Activated naive CD4-positive, alpha-beta T cell treated with anti-CD3 and anti-CD28 coated beads, Interleukin-2, amount 10 ng/mL, durations not matched to agents 7 days and 5 days (primary cell): ENCODE results near the gene ADGRL3.

Experiments used
- CTCF ChIA-PET: fragments of 350-600 bp; sonication (Branson Sonifier 250); formaldehyde crosslinking; loops from one replicate; lab custom pipeline; 2021; ENCODE audit warnings: antibody characterized with exemption; lab: Charles Lee
- DNase-seq: peaks from one replicate; pipeline ENCODE4 v3.0.0-alpha.2; 2020
- H3K27ac Mint-ChIP-seq: one replicate; pipeline ENCODE4 v1.8.0; 2021; ENCODE audit warnings: mild to moderate bottlenecking, moderate library complexity, mixed read lengths
- H3K27me3 Mint-ChIP-seq: one replicate; pipeline ENCODE4 v1.8.0; 2021; ENCODE audit warnings: mild to moderate bottlenecking, mixed read lengths
- H3K36me3 Mint-ChIP-seq: one replicate; pipeline ENCODE4 v1.8.0; 2021; ENCODE audit warnings: mixed read lengths
- H3K4me1 Mint-ChIP-seq: one replicate; pipeline ENCODE4 v1.8.0; 2021; ENCODE audit warnings: mixed read lengths
- H3K4me3 Mint-ChIP-seq: one replicate; pipeline ENCODE4 v1.8.0; 2021; ENCODE audit warnings: mild to moderate bottlenecking, moderate library complexity, mixed read lengths
- H3K9me3 Mint-ChIP-seq: one replicate; pipeline ENCODE4 v1.8.0; 2021; ENCODE audit warnings: mixed read lengths

Gene ADGRL3

GRCh38 chr4:61511716-61512488 lies 311.8 kb downstream of the ADGRL3 start:
- Mint-ChIP-seq H3K4me1 (no peaks in the 10 kb centered on the region), H3K9me3 (peaks cover 13% of the 10 kb centered on the region), H3K27me3 (no peaks in the 10 kb centered on the region), H3K36me3 (no peaks in the 10 kb centered on the region), H3K4me3 (no peak overlapping the region), H3K27ac (no peak overlapping the region)
- CTCF ChIA-PET: no interaction called here
- no peak for DNase-seq

- no peak overlapping the region for H3K27ac Mint-ChIP-seq
- H3K9me3 Mint-ChIP-seq: peaks cover 8% of the 10 kb centered on the region
- no peak overlapping the region for H3K4me3 Mint-ChIP-seq
- CTCF ChIA-PET: no interaction called here
- H3K4me1 Mint-ChIP-seq: no peaks in the 10 kb centered on the region
- no peaks in the 10 kb centered on the region for H3K36me3 Mint-ChIP-seq
- H3K27me3 Mint-ChIP-seq: no peaks in the 10 kb centered on the region
- no peak for DNase-seq
Measured at GRCh38 chr4:61514991-61515390, 314.9 kb downstream of the ADGRL3 start.

- no peak overlapping the region for H3K4me3 Mint-ChIP-seq
- H3K27me3 Mint-ChIP-seq: no peaks in the 10 kb centered on the region
- no peak for DNase-seq
- CTCF ChIA-PET: no interaction called here
- H3K36me3 Mint-ChIP-seq: no peaks in the 10 kb centered on the region
- H3K4me1 Mint-ChIP-seq: no peaks in the 10 kb centered on the region
- H3K27ac Mint-ChIP-seq: no peak overlapping the region
- no peaks in the 10 kb centered on the region for H3K9me3 Mint-ChIP-seq
Measured at GRCh38 chr4:61517144-61517543, 317.0 kb downstream of the ADGRL3 start.

- H3K9me3 Mint-ChIP-seq: peaks cover 5% of the 10 kb centered on the region
- no peak overlapping the region for H3K27ac Mint-ChIP-seq
- DNase-seq: no peak
- CTCF ChIA-PET: no interaction called here
- H3K4me1 Mint-ChIP-seq: no peaks in the 10 kb centered on the region
- H3K4me3 Mint-ChIP-seq: no peak overlapping the region
- no peaks in the 10 kb centered on the region for H3K36me3 Mint-ChIP-seq
- H3K27me3 Mint-ChIP-seq: no peaks in the 10 kb centered on the region
Measured at GRCh38 chr4:61520166-61520565, 320.0 kb downstream of the ADGRL3 start.

- no peaks in the 10 kb centered on the region for H3K36me3 Mint-ChIP-seq
- H3K4me1 Mint-ChIP-seq: no peaks in the 10 kb centered on the region
- peaks cover 8% of the 10 kb centered on the region for H3K9me3 Mint-ChIP-seq
- H3K4me3 Mint-ChIP-seq: no peak overlapping the region
- no peak for DNase-seq
- H3K27ac Mint-ChIP-seq: no peak overlapping the region
- CTCF ChIA-PET: no interaction called here
- no peaks in the 10 kb centered on the region for H3K27me3 Mint-ChIP-seq
Measured at GRCh38 chr4:61520681-61521160, 320.6 kb downstream of the ADGRL3 start.

GRCh38 chr4:61521451-61521850 lies 321.3 kb downstream of the ADGRL3 start:
- Mint-ChIP-seq H3K27ac (no peak overlapping the region), H3K9me3 (peaks cover 8% of the 10 kb centered on the region)

GRCh38 chr4:61522312-61522711 lies 322.2 kb downstream of the ADGRL3 start:
- CTCF ChIA-PET: no interaction called here
- Mint-ChIP-seq H3K4me3 (no peak overlapping the region), H3K9me3 (peaks cover 8% of the 10 kb centered on the region), H3K27ac (no peak overlapping the region), H3K36me3 (no peaks in the 10 kb centered on the region), H3K4me1 (no peaks in the 10 kb centered on the region), H3K27me3 (no peaks in the 10 kb centered on the region)
- DNase-seq: no peak

More at GRCh38 chr4:61521451-61521850, 321.3 kb downstream of the ADGRL3 start:
- no peaks in the 10 kb centered on the region for H3K36me3 Mint-ChIP-seq
- CTCF ChIA-PET: no interaction called here
- H3K4me3 Mint-ChIP-seq: no peak overlapping the region
- H3K27me3 Mint-ChIP-seq: no peaks in the 10 kb centered on the region
- H3K4me1 Mint-ChIP-seq: no peaks in the 10 kb centered on the region
- DNase-seq: no peak

- no peak for DNase-seq
- H3K4me3 Mint-ChIP-seq: no peak overlapping the region
- no peaks in the 10 kb centered on the region for H3K4me1 Mint-ChIP-seq
- H3K36me3 Mint-ChIP-seq: no peaks in the 10 kb centered on the region
- no peaks in the 10 kb centered on the region for H3K27me3 Mint-ChIP-seq
- H3K27ac Mint-ChIP-seq: no peak overlapping the region
- CTCF ChIA-PET: no interaction called here
- peaks cover 8% of the 10 kb centered on the region for H3K9me3 Mint-ChIP-seq
Measured at GRCh38 chr4:61527888-61528287, 327.8 kb downstream of the ADGRL3 start.

GRCh38 chr4:61528595-61528994 lies 328.5 kb downstream of the ADGRL3 start:
- Mint-ChIP-seq H3K27me3 (no peaks in the 10 kb centered on the region), H3K4me1 (no peaks in the 10 kb centered on the region), H3K4me3 (no peak overlapping the region), H3K27ac (no peak overlapping the region), H3K36me3 (no peaks in the 10 kb centered on the region), H3K9me3 (peaks cover 7% of the 10 kb centered on the region)
- no peak for DNase-seq
- CTCF ChIA-PET: no interaction called here

- no peaks in the 10 kb centered on the region for H3K36me3 Mint-ChIP-seq
- H3K27ac Mint-ChIP-seq: no peak overlapping the region
- H3K4me1 Mint-ChIP-seq: no peaks in the 10 kb centered on the region
- H3K27me3 Mint-ChIP-seq: no peaks in the 10 kb centered on the region
- no peak for DNase-seq
- CTCF ChIA-PET: no interaction called here
- no peak overlapping the region for H3K4me3 Mint-ChIP-seq
- H3K9me3 Mint-ChIP-seq: no peaks in the 10 kb centered on the region
Measured at GRCh38 chr4:61531188-61531587, 331.1 kb downstream of the ADGRL3 start.

- Mint-ChIP-seq H3K36me3 (no peaks in the 10 kb centered on the region), H3K4me1 (no peaks in the 10 kb centered on the region), H3K27me3 (no peaks in the 10 kb centered on the region), H3K27ac (no peak overlapping the region), H3K9me3 (peaks cover 2% of the 10 kb centered on the region), H3K4me3 (no peak overlapping the region)
- DNase-seq: no peak
- CTCF ChIA-PET: no interaction called here
Measured at GRCh38 chr4:61532336-61533000, 332.3 kb downstream of the ADGRL3 start.

- H3K9me3 Mint-ChIP-seq: peaks cover 7% of the 10 kb centered on the region
- no peak for DNase-seq
- H3K27me3 Mint-ChIP-seq: no peaks in the 10 kb centered on the region
- no peaks in the 10 kb centered on the region for H3K4me1 Mint-ChIP-seq
- CTCF ChIA-PET: no interaction called here
- H3K4me3 Mint-ChIP-seq: no peak overlapping the region
- H3K36me3 Mint-ChIP-seq: no peaks in the 10 kb centered on the region
- H3K27ac Mint-ChIP-seq: no peak overlapping the region
Measured at GRCh38 chr4:61533140-61533539, 333.0 kb downstream of the ADGRL3 start.

- H3K27me3 Mint-ChIP-seq: no peaks in the 10 kb centered on the region
- no peak overlapping the region for H3K27ac Mint-ChIP-seq
- H3K36me3 Mint-ChIP-seq: no peaks in the 10 kb centered on the region
- no peaks in the 10 kb centered on the region for H3K4me1 Mint-ChIP-seq
- DNase-seq: no peak
- CTCF ChIA-PET: no interaction called here
- no peak overlapping the region for H3K4me3 Mint-ChIP-seq
- peaks cover 13% of the 10 kb centered on the region for H3K9me3 Mint-ChIP-seq
Measured at GRCh38 chr4:61540944-61541343, 340.8 kb downstream of the ADGRL3 start.

- no peak for DNase-seq
- H3K4me1 Mint-ChIP-seq: no peaks in the 10 kb centered on the region
- H3K9me3 Mint-ChIP-seq: peaks cover 15% of the 10 kb centered on the region
- CTCF ChIA-PET: no interaction called here
- H3K27me3 Mint-ChIP-seq: no peaks in the 10 kb centered on the region
- no peak overlapping the region for H3K4me3 Mint-ChIP-seq
- no peak overlapping the region for H3K27ac Mint-ChIP-seq
- H3K36me3 Mint-ChIP-seq: no peaks in the 10 kb centered on the region
Measured at GRCh38 chr4:61541459-61541858, 341.3 kb downstream of the ADGRL3 start.

GRCh38 chr4:61543976-61544375 lies 343.9 kb downstream of the ADGRL3 start:
- no peaks in the 10 kb centered on the region for H3K27me3 Mint-ChIP-seq
- CTCF ChIA-PET: no interaction called here
- H3K9me3 Mint-ChIP-seq: peaks cover 11% of the 10 kb centered on the region
- no peak overlapping the region for H3K4me3 Mint-ChIP-seq
- H3K4me1 Mint-ChIP-seq: no peaks in the 10 kb centered on the region
- DNase-seq: no peak
- no peak overlapping the region for H3K27ac Mint-ChIP-seq
- H3K36me3 Mint-ChIP-seq: no peaks in the 10 kb centered on the region
